Measurements from ENCODE around the gene GKN2.
A peak's percentile ranks its signal among the peaks of the same experiment; 100 is the strongest.
"Not testable (repeated sequence)": the region's sequence is repeated elsewhere in the genome, so short reads cannot be mapped to it uniquely, and the experiment has no call there.

GKN2 gene

GRCh38 chr2:68917034-68917718, 35.5 kb downstream of the GKN2 start:
- no peak for DNase-seq

- no peak for DNase-seq
These were observed 36.5 kb downstream of the GKN2 start for GRCh38 chr2:68916226-68916625.

- DNase-seq = no peak
These were observed 37.3 kb downstream of the GKN2 start for GRCh38 chr2:68915393-68915792.

GRCh38 chr2:68913359-68913758, 39.3 kb downstream of the GKN2 start:
- DNase-seq = no peak

GRCh38 chr2:68912732-68913131, 40.0 kb downstream of the GKN2 start:
- peak in 1 of 2 experiments; percentile 10 for DNase-seq

GRCh38 chr2:68912111-68912510, 40.6 kb downstream of the GKN2 start:
- no peak for DNase-seq

- DNase-seq = no peak
These were observed 41.0 kb downstream of the GKN2 start for GRCh38 chr2:68911709-68912108.

GRCh38 chr2:68911246-68911645, 41.4 kb downstream of the GKN2 start:
- DNase-seq = no peak

GRCh38 chr2:68909793-68910674, 42.7 kb downstream of the GKN2 start:
- peak; percentile 67 to 70 for DNase-seq

GRCh38 chr2:68908392-68908970, 44.2 kb downstream of the GKN2 start:
- peak; percentile 84 to 86 for DNase-seq

GRCh38 chr2:68907920-68908253, 44.8 kb downstream of the GKN2 start:
- DNase-seq = no peak

- DNase-seq = no peak
These were observed 45.3 kb downstream of the GKN2 start for GRCh38 chr2:68907232-68907919.

GRCh38 chr2:68906716-68907115, 46.0 kb downstream of the GKN2 start:
- DNase-seq = no peak

GRCh38 chr2:68905116-68905515, 47.6 kb downstream of the GKN2 start:
- no peak for DNase-seq

GRCh38 chr2:68901561-68901960, 51.1 kb downstream of the GKN2 start:
- DNase-seq = no peak

- no peak for DNase-seq
These were observed 51.5 kb downstream of the GKN2 start for GRCh38 chr2:68901199-68901514.

- DNase-seq = no peak
These were observed 52.0 kb downstream of the GKN2 start for GRCh38 chr2:68900496-68901198.

GRCh38 chr2:68895981-68896380, 56.7 kb downstream of the GKN2 start:
- DNase-seq = not testable (repeated sequence)

All from activated CD4-positive, alpha-beta T cell treated with anti-CD3 and anti-CD28 coated beads, Interleukin-2, amount 50 U/mL, for 4 hours (primary cell).